H1 (cell line): ENCODE measurements around the gene ARID1B. TPM values are rescaled to one million over a fixed set of nuclear protein-coding genes. Genes with fewer than 3 reads are reported as not detected.

ENCODE experiments used
- CHD7 ChIP-seq: fragments of 300-600 bp; sonication (generic); IDR thresholded peaks from 2 replicates; pipeline ENCODE4 v1.7.1; 2012; ENCODE audit warnings: low read length, moderate library complexity, mild to moderate bottlenecking, inconsistent platforms; ENCODE audit not compliant: insufficient replicate concordance
- EGR1 ChIP-seq: IDR thresholded peaks from 2 replicates; pipeline ENCODE4 v1.6.1; 2011; ENCODE audit warnings: low read depth, low read length, borderline replicate concordance
- EP300 ChIP-seq, 2 experiments: IDR thresholded peaks; 1 replicate in 1 of 2; 2 replicates in 1 of 2; pipeline ENCODE4 v1.6.1; 2011 to 2012; ENCODE audit warnings: low read depth in 2 of 2, low read length in 2 of 2, mild to moderate bottlenecking in 2 of 2, borderline replicate concordance in 1 of 2, inconsistent platforms in 1 of 2, moderate library complexity in 1 of 2
- HDAC6 ChIP-seq: IDR thresholded peaks from one replicate; pipeline ENCODE4 v1.7.1; 2012; ENCODE audit warnings: low read depth, mild to moderate bottlenecking, inconsistent platforms, low read length, moderate library complexity
- MAFK ChIP-seq: IDR thresholded peaks from 2 replicates; pipeline ENCODE4 v1.6.1; 2012; ENCODE audit warnings: low read depth, mild to moderate bottlenecking, improper control_type of control experiment, low read length
- POU5F1 ChIP-seq: IDR thresholded peaks from 2 replicates; pipeline ENCODE4 v1.6.1; 2011; ENCODE audit warnings: low read depth, mild to moderate bottlenecking, low read length, moderate library complexity
- RNF2 ChIP-seq: fragments of 200-900, 300-1000 bp; sonication (generic); IDR thresholded peaks from 2 replicates; pipeline ENCODE4 v1.7.1; 2016; ENCODE audit warnings: borderline replicate concordance, low read depth, mild to moderate bottlenecking, antibody characterized with exemption, low read length; ENCODE audit not compliant: poor library complexity, severe bottlenecking; ENCODE audit errors: missing control alignments
- SIN3A ChIP-seq, 2 experiments: IDR thresholded peaks in 1 of 2; conservative IDR thresholded peaks in 1 of 2; 2 replicates each; pipeline ENCODE4 v1.6.1; 2011 to 2012; ENCODE audit warnings: low read length in 2 of 2, improper control_type of control experiment in 1 of 2, low read depth in 1 of 2, mild to moderate bottlenecking in 1 of 2
- SRF ChIP-seq: IDR thresholded peaks from 2 replicates; pipeline ENCODE4 v1.6.1; 2011; ENCODE audit warnings: mild to moderate bottlenecking, low read depth, low read length, moderate library complexity
- TAF7 ChIP-seq: optimal IDR thresholded peaks from 2 replicates; pipeline ENCODE3; 2011; ENCODE audit warnings: low read depth, mild to moderate bottlenecking, inconsistent platforms, low read length, moderate library complexity, borderline replicate concordance
- YY1 ChIP-seq: IDR thresholded peaks from 2 replicates; pipeline ENCODE4 v1.6.1; 2011; ENCODE audit warnings: low read depth, mild to moderate bottlenecking, low read length
- polyA plus RNA-seq, 7 experiments: library from polyadenylated mRNA; depleted of rRNA in 3 of 7; stranded (reverse) in 5 of 7; unstranded in 2 of 7; fragments of >200 nt in 5 of 7; fragments of 200-250 nt in 2 of 7; gene quantifications; 1 replicate in 5 of 7; 2 replicates in 1 of 7; 4 replicates in 1 of 7; pipeline versions ENCODE4 v1.2.1 to v1.2.3, GENCODE V29; 2011 to 2013; ENCODE audit warnings: missing spikeins in 2 of 7, mixed read lengths in 2 of 7
- total RNA-seq: library from RNA; stranded (reverse); fragmentation: NEBNext Ultra II Directional; extraction: Animal tissue kit (Norgen Biotek cat#: 25700); gene quantifications from 2 replicates; pipeline ENCODE4 v1.2.1, GENCODE V29; 2021

ARID1B gene
- total and polyA plus RNA-seq, 2 of the 8 experiments (the other 6 are each of a cell fraction or from before 2014, with no cell fraction given) = 24.3 to 70.3 TPM

DNA sequence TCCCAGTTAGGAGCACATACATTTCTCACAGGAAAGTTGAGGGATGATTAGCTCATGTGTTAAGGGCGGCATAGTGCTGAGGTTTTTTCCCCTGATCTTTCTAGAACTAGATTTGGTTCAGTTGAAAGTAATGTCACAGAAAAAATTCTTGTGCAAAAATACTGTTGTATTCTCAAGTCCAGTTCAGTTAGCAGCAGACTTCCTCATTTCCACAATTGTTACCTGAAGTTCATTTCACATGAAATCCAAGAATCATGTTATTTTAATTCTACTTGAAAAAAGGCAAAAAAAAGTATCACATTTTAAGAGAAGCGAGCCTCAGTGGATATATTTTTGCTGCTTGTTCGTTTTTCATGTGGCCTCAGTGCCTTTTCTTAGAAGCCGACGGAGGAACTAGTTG, 318.4 kb downstream of the ARID1B start (continued):
- TF ChIP-seq CHD7 = no peak
- TF ChIP-seq EP300 (IDR thresholded peaks at IDR 0.05; ENCODE audit: borderline replicate concordance in 1 of 2, low read depth in 2 of 2, low read length in 2 of 2) = no peak
- no peak for TF ChIP-seq TAF7
- no peak for TF ChIP-seq EGR1
- no peak for TF ChIP-seq HDAC6
- no peak for TF ChIP-seq YY1
- TF ChIP-seq SIN3A (conservative IDR thresholded peaks at IDR 0.05 in 1 of 2, IDR thresholded peaks at IDR 0.05 in 1 of 2; ENCODE audit: low read depth in 1 of 2, low read length in 2 of 2) = no peak
- no peak for TF ChIP-seq MAFK
- no peak for TF ChIP-seq SRF
- TF ChIP-seq POU5F1 = no peak
- no peak for TF ChIP-seq RNF2
